Measurements from ENCODE around the gene OR2B6. TPM values are rescaled to one million over a fixed set of nuclear protein-coding genes. Genes with fewer than 3 reads are reported as not detected.

The OR2B6 gene
- total RNA-seq, 1 donor from 2014 or later, result not detected

DNA sequence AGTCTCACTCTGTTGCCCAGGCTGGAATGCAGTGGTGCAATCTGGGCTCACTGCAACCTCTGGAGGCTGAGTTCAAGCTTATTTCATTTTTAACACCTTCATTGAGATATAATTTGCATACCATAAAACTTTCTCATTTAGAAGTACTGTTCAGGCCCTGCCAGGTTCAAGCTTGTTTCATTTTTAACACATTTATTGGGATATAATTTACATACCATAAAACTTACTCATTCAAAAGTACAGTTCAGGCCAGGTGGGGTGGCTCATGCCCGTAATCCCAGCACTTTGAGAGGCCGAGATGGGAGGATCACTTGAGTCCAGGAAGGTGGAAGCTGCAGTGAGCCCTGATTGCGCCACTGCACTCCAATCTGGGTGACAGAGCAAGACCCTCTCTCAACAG, 5.5 kb downstream of the OR2B6 start:
- H3K4me3 Mint-ChIP-seq, result no peak overlapping the region
- no peak overlapping the region for H3K27ac Mint-ChIP-seq (ENCODE audit: unreplicated experiment)
- DNase-seq (ENCODE audit: low read depth, low spot score), result no peak
- H3K9me3 Mint-ChIP-seq, result peaks cover 7% of the 10 kb centered on the region
- H3K4me1 Mint-ChIP-seq, result no peaks in the 10 kb centered on the region
- peaks cover 20% of the 10 kb centered on the region for H3K27me3 Mint-ChIP-seq (ENCODE audit: low read depth)
- no peak for TF ChIP-seq CTCF (conservative IDR thresholded peaks at IDR 0.05)
- no peaks in the 10 kb centered on the region for H3K36me3 Mint-ChIP-seq (ENCODE audit: low read depth)

- TF ChIP-seq CTCF (conservative IDR thresholded peaks at IDR 0.05), result no peak
- no peak overlapping the region for H3K27ac Mint-ChIP-seq (ENCODE audit: unreplicated experiment)
- H3K27me3 Mint-ChIP-seq (ENCODE audit: low read depth), result peaks cover 22% of the 10 kb centered on the region
- DNase-seq (ENCODE audit: low read depth, low spot score), result no peak
- H3K36me3 Mint-ChIP-seq (ENCODE audit: low read depth), result no peaks in the 10 kb centered on the region
- no peak overlapping the region for H3K4me3 Mint-ChIP-seq
- no peaks in the 10 kb centered on the region for H3K4me1 Mint-ChIP-seq
- peaks cover 10% of the 10 kb centered on the region for H3K9me3 Mint-ChIP-seq
These were observed 9.0 kb downstream of the OR2B6 start for GRCh38 chr6:27966044-27966443.

- Mint-ChIP-seq H3K27ac (ENCODE audit: unreplicated experiment) (no peak overlapping the region), H3K4me1 (no peaks in the 10 kb centered on the region), H3K9me3 (peaks cover 10% of the 10 kb centered on the region), H3K36me3 (ENCODE audit: low read depth) (no peaks in the 10 kb centered on the region), H3K27me3 (ENCODE audit: low read depth) (peaks cover 22% of the 10 kb centered on the region), H3K4me3 (no peak overlapping the region)
- no peak for TF ChIP-seq CTCF (conservative IDR thresholded peaks at IDR 0.05)
- no peak for DNase-seq (ENCODE audit: low read depth, low spot score)
These were observed 9.9 kb downstream of the OR2B6 start for GRCh38 chr6:27966816-27967426.

GRCh38 chr6:27970444-27970843, 13.4 kb downstream of the OR2B6 start:
- H3K27ac Mint-ChIP-seq (ENCODE audit: unreplicated experiment), result no peak overlapping the region
- peaks cover 38% of the 10 kb centered on the region for H3K27me3 Mint-ChIP-seq (ENCODE audit: low read depth)
- DNase-seq (ENCODE audit: low read depth, low spot score), result no peak
- no peaks in the 10 kb centered on the region for H3K36me3 Mint-ChIP-seq (ENCODE audit: low read depth)
- no peaks in the 10 kb centered on the region for H3K4me1 Mint-ChIP-seq
- H3K9me3 Mint-ChIP-seq, result peaks cover 10% of the 10 kb centered on the region
- no peak for TF ChIP-seq CTCF (conservative IDR thresholded peaks at IDR 0.05)
- no peak overlapping the region for H3K4me3 Mint-ChIP-seq

DNA sequence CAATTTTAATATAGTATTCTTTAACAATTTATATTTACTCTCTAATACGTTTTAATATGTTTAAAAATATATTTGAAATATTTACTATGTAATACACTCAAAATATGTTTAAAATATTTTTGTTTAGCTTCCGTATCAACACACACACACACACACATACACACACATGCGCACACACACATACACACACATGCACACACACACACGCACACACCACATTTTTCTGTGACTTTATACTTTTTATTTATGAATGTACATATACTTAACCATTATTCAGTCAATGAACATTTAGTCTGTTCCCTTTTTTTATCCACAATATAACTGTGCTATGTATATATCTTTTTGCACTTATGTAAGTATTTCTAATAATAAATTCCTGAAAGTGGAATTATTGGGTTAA, 15.7 kb downstream of the OR2B6 start:
- H3K27ac Mint-ChIP-seq (ENCODE audit: unreplicated experiment), result no peak overlapping the region
- peaks cover 3% of the 10 kb centered on the region for H3K9me3 Mint-ChIP-seq
- peaks cover 57% of the 10 kb centered on the region for H3K27me3 Mint-ChIP-seq (ENCODE audit: low read depth)
- H3K36me3 Mint-ChIP-seq (ENCODE audit: low read depth), result no peaks in the 10 kb centered on the region
- H3K4me3 Mint-ChIP-seq, result no peak overlapping the region
- H3K4me1 Mint-ChIP-seq, result peaks cover 6% of the 10 kb centered on the region
- no peak for TF ChIP-seq CTCF (conservative IDR thresholded peaks at IDR 0.05)
- DNase-seq (ENCODE audit: low read depth, low spot score), result no peak

Measured in neural crest cell (in vitro differentiated cells).